HepG2 (cell line): ENCODE data around the gene TMEM253. TPM values are rescaled to one million over a fixed set of nuclear protein-coding genes. Genes with fewer than 3 reads are reported as not detected.

Source experiments
- ARNT ChIP-seq: fragments of 450-650 bp; IDR thresholded peaks from 2 replicates; pipeline ENCODE4 v1.6.1; 2017
- DMAP1 ChIP-seq: IDR thresholded peaks from 2 replicates; pipeline ENCODE4 v1.6.1; 2016
- EZH2 ChIP-seq: conservative IDR thresholded peaks from 2 replicates; pipeline ENCODE4 v1.6.1; 2012; ENCODE audit warnings: mild to moderate bottlenecking, low read depth, low read length, moderate library complexity
- FUBP1 ChIP-seq: sonication (generic); formaldehyde crosslinking; IDR thresholded peaks from 2 replicates; pipeline ENCODE4 v1.5.1; 2020; ENCODE audit warnings: missing genetic modification reagents, mild to moderate bottlenecking, borderline replicate concordance
- HDAC2 ChIP-seq: sonication (generic); formaldehyde crosslinking; IDR thresholded peaks from 2 replicates; pipeline ENCODE4 v1.4.0; 2020; ENCODE audit warnings: missing genetic modification reagents
- MIER2 ChIP-seq: IDR thresholded peaks from 2 replicates; pipeline ENCODE4 v1.6.1; 2016; ENCODE audit warnings: missing biosample characterization, missing genetic modification reagents
- MIER3 ChIP-seq: IDR thresholded peaks from 2 replicates; pipeline ENCODE4 v1.6.1; 2016; ENCODE audit warnings: missing compliant biosample characterization, borderline replicate concordance
- NKX3-1 ChIP-seq: sonication (generic); formaldehyde crosslinking; IDR thresholded peaks from 2 replicates; pipeline ENCODE4 v1.5.0; 2020; ENCODE audit warnings: missing genetic modification reagents
- RBAK ChIP-seq: sonication (generic); formaldehyde crosslinking; IDR thresholded peaks from 2 replicates; pipeline ENCODE4 v1.5.1; 2020; ENCODE audit warnings: mild to moderate bottlenecking, missing genetic modification reagents
- SIN3A ChIP-seq: IDR thresholded peaks from 2 replicates; pipeline ENCODE4 v1.6.1; 2011; ENCODE audit warnings: low read depth, mild to moderate bottlenecking, control low read depth, low read length, borderline replicate concordance
- SOX13 ChIP-seq, 3 experiments: fragments of 450-650 bp in 1 of 3; sonication (generic) in 1 of 3; formaldehyde crosslinking in 1 of 3; IDR thresholded peaks in 2 of 3; conservative IDR thresholded peaks in 1 of 3; 2 replicates each; pipeline versions ENCODE4 v1.5.0 to v1.6.1; 2016 to 2020; ENCODE audit warnings: antibody characterized with exemption in 1 of 3, mild to moderate bottlenecking in 1 of 3, missing compliant biosample characterization in 1 of 3, missing genetic modification reagents in 1 of 3, moderate library complexity in 1 of 3
- XRCC5 ChIP-seq: fragments of 200-400 bp; formaldehyde crosslinking; optimal IDR thresholded peaks from 2 replicates; pipeline ENCODE3; 2017; ENCODE audit warnings: mild to moderate bottlenecking, low read length
- ZBTB26 ChIP-seq: IDR thresholded peaks from 2 replicates; pipeline ENCODE4 v1.6.1; 2016; ENCODE audit warnings: missing compliant biosample characterization, missing genetic modification reagents, borderline replicate concordance
- ZEB1 ChIP-seq: IDR thresholded peaks from 2 replicates; pipeline ENCODE4 v1.6.1; 2012; ENCODE audit warnings: mild to moderate bottlenecking, low read depth, inconsistent platforms; ENCODE audit not compliant: insufficient replicate concordance
- ZMYM2 ChIP-seq: sonication (generic); formaldehyde crosslinking; IDR thresholded peaks from 2 replicates; pipeline ENCODE4 v1.8.0; 2022; ENCODE audit warnings: mild to moderate bottlenecking, missing genetic modification reagents
- ZNF263 ChIP-seq: sonication (generic); formaldehyde crosslinking; IDR thresholded peaks from 2 replicates; pipeline ENCODE4 v1.4.0; 2020; ENCODE audit warnings: missing genetic modification reagents
- ZNF282 ChIP-seq: fragments of 450-650 bp; IDR thresholded peaks from 2 replicates; pipeline ENCODE4 v1.6.1; 2018; ENCODE audit not compliant: partially characterized antibody
- ZNF362 ChIP-seq: sonication (generic); formaldehyde crosslinking; IDR thresholded peaks from 2 replicates; pipeline ENCODE4 v1.4.0; 2020; ENCODE audit warnings: missing genetic modification reagents, mild to moderate bottlenecking, borderline replicate concordance
- ZNF441 ChIP-seq: sonication (generic); formaldehyde crosslinking; IDR thresholded peaks from 2 replicates; pipeline ENCODE4 v1.7.0; 2021; ENCODE audit warnings: missing genetic modification reagents, borderline replicate concordance
- ZNF567 ChIP-seq: sonication (generic); formaldehyde crosslinking; IDR thresholded peaks from 2 replicates; pipeline ENCODE4 v1.8.1; 2023; ENCODE audit warnings: mild to moderate bottlenecking, missing genetic modification reagents, borderline replicate concordance
- ZNF598 ChIP-seq: sonication (generic); formaldehyde crosslinking; IDR thresholded peaks from 2 replicates; pipeline ENCODE4 v1.5.1; 2020; ENCODE audit warnings: mild to moderate bottlenecking, missing genetic modification reagents, borderline replicate concordance
- ZSCAN29 ChIP-seq: sonication (generic); formaldehyde crosslinking; conservative IDR thresholded peaks from 2 replicates; pipeline ENCODE4 v1.4.0; 2020; ENCODE audit warnings: mild to moderate bottlenecking, missing genetic modification reagents
- ZZZ3 ChIP-seq: sonication (generic); formaldehyde crosslinking; IDR thresholded peaks from 2 replicates; pipeline ENCODE4 v1.4.0; 2020; ENCODE audit warnings: missing genetic modification reagents, mild to moderate bottlenecking, borderline replicate concordance
- polyA plus RNA-seq, 8 experiments: library from polyadenylated mRNA; depleted of rRNA in 3 of 8; stranded (reverse) in 7 of 8; unstranded in 1 of 8; fragments of >200 nt; fragmentation: Illumina TruSeq in 4 of 8; extraction: Trizol in 4 of 8; gene quantifications; 2 replicates each; pipeline versions ENCODE4 v1.2.1 to v1.2.3, GENCODE V29; 2011 to 2016; ENCODE audit warnings: low read depth in 4 of 8, missing spikeins in 1 of 8, mixed read lengths in 1 of 8; ENCODE audit not compliant: insufficient read depth in 1 of 8
- total RNA-seq, 5 experiments: library from RNA; depleted of rRNA; stranded (reverse); fragments of >200 nt; fragmentation: Illumina TruSeq; extraction: Trizol; gene quantifications; 2 replicates each; pipeline ENCODE4 v1.2.3, GENCODE V29; 2016; ENCODE audit warnings: low read depth in 1 of 5
- TF ChIP-seq, protein P1 (sequence below): IDR thresholded peaks from 2 replicates; pipeline ENCODE4 v1.6.1; 2016; ENCODE audit warnings: missing compliant biosample characterization, missing genetic modification reagents, borderline replicate concordance

The TMEM253 gene
- total and polyA plus RNA-seq, 2 of the 13 experiments (the other 11 are each of a cell fraction or from before 2014, with no cell fraction given), result 0.29 to 0.45 TPM

- TF ChIP-seq SOX13 (IDR thresholded peaks at IDR 0.05) (peak; percentile 45; the same call in 1 of the 2 replicates), SOX13 (CRISPR knock-in tag; conservative IDR thresholded peaks at IDR 0.05 in 1 of 2, IDR thresholded peaks at IDR 0.05 in 1 of 2) (peak in 1 of 2 experiments; percentile 79; a peak in 1 of 4 replicates), ARNT (no peak), ZNF441 (CRISPR knock-in tag) (peak; percentile 91), DMAP1 (peak; percentile 62; the same call in 1 of the 2 replicates), MIER2 (CRISPR knock-in tag) (peak; percentile 76; the same call in 1 of the 2 replicates), SIN3A (no peak), NKX3-1 (CRISPR knock-in tag) (peak; percentile 85; the same call in 1 of the 2 replicates), FUBP1 (CRISPR knock-in tag) (no peak), ZBTB26 (no peak), ZEB1 (no peak), ZNF282 (no peak), HDAC2 (CRISPR knock-in tag) (peak; percentile 95), EZH2 (no peak), XRCC5 (peak; percentile 91), ZSCAN29 (no peak; the same call in 1 of the 2 replicates), MIER3 (peak; percentile 70; the same call in 1 of the 2 replicates), ZNF263 (CRISPR knock-in tag) (peak; percentile 99), ZMYM2 (CRISPR knock-in tag) (peak; percentile 44; the same call in 1 of the 2 replicates), ZNF362 (CRISPR knock-in tag) (peak; percentile 24; the same call in 1 of the 2 replicates), ZZZ3 (no peak), RBAK (CRISPR knock-in tag) (no peak), ZNF567 (no peak), ZNF598 (peak; percentile 74; the same call in 1 of the 2 replicates)
- TF ChIP-seq, protein P1, sequence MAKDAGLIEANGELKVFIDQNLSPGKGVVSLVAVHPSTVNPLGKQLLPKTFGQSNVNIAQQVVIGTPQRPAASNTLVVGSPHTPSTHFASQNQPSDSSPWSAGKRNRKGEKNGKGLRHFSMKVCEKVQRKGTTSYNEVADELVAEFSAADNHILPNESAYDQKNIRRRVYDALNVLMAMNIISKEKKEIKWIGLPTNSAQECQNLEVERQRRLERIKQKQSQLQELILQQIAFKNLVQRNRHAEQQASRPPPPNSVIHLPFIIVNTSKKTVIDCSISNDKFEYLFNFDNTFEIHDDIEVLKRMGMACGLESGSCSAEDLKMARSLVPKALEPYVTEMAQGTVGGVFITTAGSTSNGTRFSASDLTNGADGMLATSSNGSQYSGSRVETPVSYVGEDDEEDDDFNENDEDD (CRISPR knock-in tag), result peak; percentile 66; the same call in 1 of the 2 replicates
Observed at GRCh38 chr14:21055432-21056117, 45.3 kb upstream of the TMEM253 start (continued).
